HEK293T (cell line): ENCODE data around the gene ANKFN1.

ENCODE experiments used
- BHLHE40 ChIP-seq: fragments of 450-650 bp; IDR thresholded peaks from 2 replicates; pipeline ENCODE4 v1.6.1; 2016; ENCODE audit warnings: mild to moderate bottlenecking, moderate library complexity, borderline replicate concordance
- ELF4 ChIP-seq: fragments of 450-650 bp; IDR thresholded peaks from 2 replicates; pipeline ENCODE4 v1.6.1; 2017; ENCODE audit warnings: antibody characterized with exemption
- FOXA1 ChIP-seq: fragments of 450-650 bp; IDR thresholded peaks from 2 replicates; pipeline ENCODE4 v1.6.1; 2016; ENCODE audit warnings: mild to moderate bottlenecking
- FOXK2 ChIP-seq: fragments of 450-650 bp; IDR thresholded peaks from 2 replicates; pipeline ENCODE4 v1.6.1; 2016; ENCODE audit warnings: mild to moderate bottlenecking
- FOXM1 ChIP-seq: fragments of 450-650 bp; IDR thresholded peaks from 2 replicates; pipeline ENCODE4 v1.6.1; 2017; ENCODE audit warnings: mild to moderate bottlenecking, borderline replicate concordance
- HDGF ChIP-seq: fragments of 450-650 bp; IDR thresholded peaks from 2 replicates; pipeline ENCODE4 v1.6.1; 2017; ENCODE audit warnings: antibody characterized with exemption, borderline replicate concordance
- L3MBTL2 ChIP-seq: fragments of 450-650 bp; conservative IDR thresholded peaks from 2 replicates; pipeline ENCODE4 v1.6.1; 2016; ENCODE audit warnings: mild to moderate bottlenecking
- LEF1 ChIP-seq: fragments of 450-650 bp; IDR thresholded peaks from 2 replicates; pipeline ENCODE4 v1.6.1; 2017; ENCODE audit warnings: mild to moderate bottlenecking, borderline replicate concordance
- NFRKB ChIP-seq: fragments of 450-650 bp; IDR thresholded peaks from 2 replicates; pipeline ENCODE4 v1.6.1; 2016; ENCODE audit warnings: mild to moderate bottlenecking, moderate library complexity
- PKNOX1 ChIP-seq: fragments of 450-650 bp; IDR thresholded peaks from 2 replicates; pipeline ENCODE4 v1.6.1; 2016
- SP1 ChIP-seq: fragments of 450-650 bp; IDR thresholded peaks from 2 replicates; pipeline ENCODE4 v1.6.1; 2017
- SUZ12 ChIP-seq: fragments of 450-650 bp; IDR thresholded peaks from 2 replicates; pipeline ENCODE4 v1.6.1; 2016; ENCODE audit warnings: mild to moderate bottlenecking
- TARDBP ChIP-seq: fragments of 450-650 bp; IDR thresholded peaks from 2 replicates; pipeline ENCODE4 v1.6.1; 2016

DNA sequence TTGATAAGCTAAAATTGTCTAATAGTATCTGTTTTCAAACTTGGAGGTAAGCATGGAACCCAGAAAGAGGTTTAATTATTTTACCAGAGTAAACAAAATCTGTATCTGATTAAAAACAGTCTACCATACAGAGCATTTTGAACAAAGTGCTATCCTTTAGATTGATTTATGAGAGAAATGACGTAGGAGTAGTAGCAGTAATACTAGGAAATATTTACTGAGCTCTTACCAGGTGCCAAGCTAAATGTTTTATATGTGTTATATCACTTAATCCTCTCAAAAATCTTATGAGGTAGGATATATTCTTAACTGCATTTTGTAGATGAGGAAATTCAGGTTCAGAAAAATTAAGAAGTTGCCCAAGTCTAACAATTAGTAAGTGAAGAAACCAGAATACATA is 253.8 kb downstream of the ANKFN1 start:
- no peak for TF ChIP-seq SP1
- TF ChIP-seq TARDBP = no peak
- TF ChIP-seq ELF4 = no peak
- TF ChIP-seq PKNOX1 = no peak
- TF ChIP-seq FOXA1 = no peak
- no peak for TF ChIP-seq SUZ12
- TF ChIP-seq FOXM1 = no peak
- no peak for TF ChIP-seq HDGF
- no peak for TF ChIP-seq BHLHE40
- TF ChIP-seq NFRKB = no peak
- no peak for TF ChIP-seq L3MBTL2
- TF ChIP-seq LEF1 = no peak
- no peak for TF ChIP-seq FOXK2
